ENCODE results near the gene MYLK.

The MYLK gene

DNA sequence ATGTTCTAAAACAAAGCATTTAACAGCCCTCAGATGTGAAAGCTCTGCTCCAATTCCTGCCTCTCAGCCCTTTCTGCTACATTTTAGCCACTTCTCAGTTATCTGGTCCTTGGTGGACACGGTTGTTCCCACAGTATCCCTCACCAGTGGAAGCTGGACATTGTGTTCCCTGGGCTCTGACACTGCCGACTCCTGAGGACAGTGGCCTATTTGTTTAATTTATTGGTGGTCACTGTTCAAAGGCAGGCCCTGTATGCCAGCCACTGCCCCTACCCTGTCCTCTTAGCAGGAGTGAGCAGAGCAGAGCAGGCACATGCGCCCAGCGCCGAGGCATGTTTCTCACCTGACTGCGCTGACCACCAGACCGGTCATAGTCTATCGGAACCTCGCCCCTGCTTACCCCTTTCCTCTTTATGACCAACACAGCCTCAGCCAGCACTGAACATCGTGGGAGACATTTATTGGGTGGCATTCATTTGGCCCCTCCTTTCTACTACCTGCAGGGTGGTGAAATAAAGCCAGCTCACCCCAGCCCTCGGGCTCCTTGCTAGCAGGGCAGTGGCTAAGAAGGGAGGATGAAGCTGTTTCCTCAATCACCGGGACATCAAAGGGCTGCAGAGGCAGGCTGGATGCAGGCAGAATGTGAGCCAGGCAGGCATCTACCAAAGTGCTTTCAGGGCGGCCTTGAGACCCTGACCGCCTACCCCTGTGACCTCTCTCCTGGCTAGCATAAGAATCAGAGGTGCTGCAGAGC lies 245.0 kb downstream of the MYLK start:
- no peak for DNase-seq

DNA sequence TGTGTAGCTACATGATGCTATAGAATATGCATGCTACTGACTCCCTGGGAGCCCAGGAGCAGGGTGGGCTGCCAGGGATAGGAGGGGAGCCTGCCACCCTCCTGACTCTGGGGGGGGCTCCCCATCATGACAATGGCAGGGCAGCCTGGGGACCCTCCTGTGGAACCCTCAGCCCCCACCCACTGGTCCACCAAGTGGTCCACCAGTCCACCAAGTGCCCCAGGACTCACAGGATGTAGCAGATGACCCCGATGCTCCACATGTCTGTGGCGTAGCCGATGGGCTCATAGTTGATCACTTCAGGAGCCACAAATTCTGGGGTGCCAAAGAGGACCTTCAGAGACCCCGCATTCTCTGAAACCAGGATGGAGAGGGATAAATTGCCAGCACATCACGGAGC lies 246.3 kb downstream of the MYLK start:
- DNase-seq, result no peak

DNA sequence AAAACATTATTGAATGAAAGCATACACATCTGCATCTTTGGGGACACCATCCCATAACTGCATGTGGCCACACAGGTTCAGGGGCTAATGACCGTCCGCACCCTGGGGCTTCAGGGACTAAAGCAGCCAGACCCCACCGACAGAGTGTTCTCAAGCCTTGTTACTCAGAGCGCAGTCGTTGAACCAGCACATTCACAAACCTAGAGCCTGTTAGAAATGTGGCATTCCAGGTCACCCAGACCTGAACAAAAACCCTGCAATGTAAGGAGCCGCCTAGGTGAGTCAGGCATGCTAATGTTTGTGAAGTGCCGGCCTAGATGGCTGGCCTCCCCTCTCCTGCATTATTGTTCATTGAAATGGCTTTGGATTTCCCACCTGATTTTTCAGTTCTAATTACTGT lies 247.0 kb downstream of the MYLK start:
- DNase-seq, result no peak

DNA sequence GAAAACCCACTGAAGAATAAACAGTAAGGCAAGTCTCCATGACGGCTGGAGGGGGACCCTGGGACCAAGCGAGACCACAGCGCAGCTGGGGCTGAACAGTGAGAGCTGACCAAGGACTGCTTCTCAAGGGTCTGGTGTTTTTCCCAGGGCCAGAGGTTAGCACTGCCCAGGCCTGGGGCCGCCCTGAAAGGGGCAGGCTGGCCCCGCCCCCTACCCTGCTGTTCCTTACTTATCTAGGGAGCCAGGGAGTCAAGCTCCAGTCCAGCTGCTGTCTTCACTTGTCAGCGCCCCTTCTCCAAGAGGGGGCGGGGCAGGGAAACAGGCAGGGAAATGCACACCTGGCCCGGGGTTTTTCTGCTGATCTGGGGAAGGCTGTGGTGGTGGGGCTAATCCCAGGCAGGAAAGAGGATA lies 247.7 kb downstream of the MYLK start:
- DNase-seq, result no peak

DNA sequence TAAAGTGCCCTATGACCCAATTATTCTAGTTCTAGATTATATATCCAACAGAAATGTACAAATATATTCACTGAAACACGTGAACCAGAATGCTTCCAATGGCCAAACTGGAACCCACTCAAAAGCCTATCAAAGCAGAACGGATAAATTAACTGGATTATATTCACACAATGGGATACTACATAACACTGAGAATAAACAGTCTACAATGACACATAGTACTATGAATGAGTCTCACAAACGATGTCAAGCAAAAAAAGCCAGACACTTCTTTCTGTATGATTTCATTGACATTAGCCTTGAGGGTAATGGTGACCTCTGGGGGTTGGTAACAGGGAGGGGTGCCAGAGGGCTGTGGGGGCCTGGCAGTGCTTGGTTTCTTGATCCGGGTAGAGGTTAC lies 248.4 kb downstream of the MYLK start:
- no peak for DNase-seq

DNA sequence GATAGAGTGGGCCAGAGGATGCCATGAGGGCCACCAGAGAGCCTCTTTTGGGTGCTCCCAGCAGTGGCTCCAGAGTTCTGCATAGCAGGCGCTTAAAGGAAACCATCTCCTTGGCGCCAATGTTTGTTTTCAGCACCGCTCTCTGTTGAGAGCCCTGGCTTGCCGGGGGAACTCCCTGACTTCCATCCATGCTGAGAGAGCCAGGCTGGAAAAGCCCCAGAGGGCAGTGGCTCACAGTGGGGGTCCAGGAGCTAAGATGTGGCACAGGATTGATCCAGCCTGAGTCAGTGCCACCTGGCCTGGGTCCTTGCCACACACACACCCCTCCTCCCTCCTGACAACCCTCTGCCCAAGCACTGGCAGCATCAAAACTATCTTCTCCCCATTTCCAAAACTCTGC lies 248.9 kb downstream of the MYLK start:
- DNase-seq, result no peak

DNA sequence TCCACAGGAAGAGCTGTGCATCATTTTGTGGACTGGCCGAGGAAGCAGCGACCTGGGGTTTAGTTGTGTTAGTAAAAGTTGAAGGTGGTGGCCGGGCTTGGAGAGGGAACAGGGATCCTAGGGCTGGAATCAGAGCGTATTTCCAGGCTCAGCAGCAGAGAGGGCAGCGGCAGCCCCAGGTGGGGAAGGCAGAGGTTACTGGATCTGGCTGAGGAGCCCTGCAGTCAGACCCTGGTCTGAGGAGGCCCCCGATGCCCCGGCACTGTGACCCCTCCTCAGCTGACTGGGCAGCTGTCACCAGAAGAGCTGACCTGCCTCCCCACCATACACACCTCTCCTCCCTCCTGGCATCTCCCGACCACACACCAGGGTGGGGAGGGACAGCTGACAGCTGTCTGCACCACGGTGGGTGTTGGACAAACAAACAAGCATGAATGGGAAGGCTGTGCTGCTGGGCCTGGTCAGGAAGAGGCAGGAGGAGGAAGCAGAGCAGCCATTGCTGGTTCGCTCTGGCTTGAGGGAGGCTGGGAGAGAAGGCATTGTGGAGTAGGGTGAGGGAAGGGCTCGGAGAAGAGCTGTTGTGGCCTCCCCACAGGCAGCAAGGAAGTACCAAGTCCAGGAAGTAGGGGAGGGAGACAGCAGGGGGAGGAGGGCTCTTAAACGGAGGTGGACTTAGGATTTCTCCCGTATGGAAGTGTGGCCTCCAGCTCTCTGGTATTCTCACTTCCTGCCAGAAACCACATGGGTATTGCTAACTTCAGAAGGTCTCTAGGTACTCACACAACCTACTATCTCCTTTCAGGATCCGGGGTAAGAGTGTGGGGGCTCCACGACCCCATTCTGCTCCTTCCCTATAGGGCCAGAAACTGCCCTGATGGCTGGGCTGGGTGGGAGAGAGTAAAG lies 249.7 kb downstream of the MYLK start:
- DNase-seq, result no peak

DNA sequence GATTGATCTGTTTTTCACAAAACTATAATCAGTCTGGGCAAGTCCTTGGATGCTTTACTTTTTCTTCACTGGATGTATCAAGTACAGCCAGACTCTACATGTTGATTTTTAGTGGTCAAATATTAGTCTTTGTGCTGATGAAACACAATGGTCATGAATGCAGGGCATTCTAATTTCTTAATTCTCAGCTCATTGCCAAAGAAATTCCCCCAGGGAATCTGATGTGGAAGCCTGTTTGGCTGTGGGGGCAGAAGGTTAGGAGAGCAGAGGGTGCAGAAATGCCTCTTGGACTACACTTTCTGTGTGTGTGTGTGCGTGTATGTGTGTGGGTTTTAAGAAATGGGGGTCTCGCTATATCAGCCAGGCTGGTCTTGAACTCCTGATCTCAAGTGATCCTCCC lies 250.6 kb downstream of the MYLK start:
- DNase-seq, result no peak

DNA sequence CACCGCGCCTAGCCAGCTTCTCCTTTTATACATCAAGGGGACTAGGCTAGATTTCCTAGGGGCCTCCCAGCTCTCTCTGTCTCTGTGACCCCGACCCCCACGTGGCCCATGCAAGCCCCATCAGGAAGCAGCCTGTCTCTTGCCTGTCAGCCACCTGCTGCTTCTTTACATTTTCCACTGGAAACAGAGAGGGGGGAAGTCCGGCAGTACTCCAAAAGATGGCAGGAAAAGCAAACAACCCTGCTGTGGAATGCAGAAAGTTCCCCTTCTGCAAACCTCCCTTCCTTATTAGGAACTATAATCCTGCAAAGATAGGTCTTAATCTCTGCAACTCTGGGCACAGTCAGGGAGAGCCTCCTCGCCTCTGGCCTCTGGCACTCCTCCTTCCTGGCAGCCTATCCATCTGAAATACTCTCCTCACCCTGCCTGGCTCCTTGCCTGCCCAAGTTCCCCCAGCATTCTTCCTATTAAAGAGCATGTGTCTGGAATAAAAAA lies 251.9 kb downstream of the MYLK start:
- DNase-seq, result peak; percentile 74

DNA sequence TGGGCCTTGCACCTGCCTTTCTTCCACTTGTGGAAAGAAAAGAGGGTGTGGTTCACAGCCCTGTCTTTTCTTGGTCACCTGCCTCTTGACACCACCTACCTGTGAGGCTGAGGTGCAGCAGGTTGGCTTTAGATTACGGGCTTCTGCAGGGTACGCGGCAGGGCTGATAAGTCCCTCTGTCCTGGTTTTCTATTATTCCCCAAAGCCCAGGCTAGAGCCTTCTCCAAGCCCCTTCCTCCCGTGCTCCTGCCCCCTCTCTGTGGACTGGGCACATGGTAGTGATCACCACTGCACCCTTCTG lies 254.4 kb downstream of the MYLK start:
- no peak for DNase-seq

DNA sequence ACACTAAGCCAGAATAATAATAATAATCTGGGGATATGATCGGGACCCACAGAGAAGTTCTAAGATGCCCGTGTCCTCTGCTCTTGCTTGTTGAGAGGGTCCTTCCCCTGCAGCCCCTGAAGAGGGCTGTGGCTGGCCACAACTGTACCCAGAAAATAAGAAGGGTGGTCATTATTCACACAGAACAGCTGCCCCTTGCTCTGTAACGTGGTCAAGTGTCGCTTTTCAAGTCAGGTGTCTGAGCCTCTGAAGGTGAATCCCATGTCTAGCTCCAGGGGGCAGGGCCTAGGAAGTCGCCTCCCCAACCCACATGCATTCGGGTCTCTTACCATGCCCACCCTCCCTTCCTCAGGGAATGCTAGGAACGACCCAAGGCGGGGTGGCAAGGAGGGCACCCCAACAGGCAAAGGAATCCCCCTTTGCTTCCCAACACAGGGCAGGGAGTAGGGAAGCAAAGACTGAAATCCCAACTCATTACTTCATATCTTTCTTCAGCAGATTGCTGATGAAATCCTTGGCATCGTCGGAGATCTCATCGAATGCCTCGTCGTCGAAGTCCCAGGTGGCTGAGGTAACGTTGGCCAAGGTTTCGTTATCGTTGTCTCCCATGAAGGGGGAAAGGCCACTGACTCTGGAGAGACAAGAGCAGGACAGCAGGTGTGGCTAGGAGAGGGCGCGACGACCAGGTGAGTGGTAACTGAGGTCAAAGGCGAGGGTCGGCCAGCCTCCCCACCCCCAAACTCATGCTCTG lies 255.0 kb downstream of the MYLK start:
- DNase-seq, result no peak

DNA sequence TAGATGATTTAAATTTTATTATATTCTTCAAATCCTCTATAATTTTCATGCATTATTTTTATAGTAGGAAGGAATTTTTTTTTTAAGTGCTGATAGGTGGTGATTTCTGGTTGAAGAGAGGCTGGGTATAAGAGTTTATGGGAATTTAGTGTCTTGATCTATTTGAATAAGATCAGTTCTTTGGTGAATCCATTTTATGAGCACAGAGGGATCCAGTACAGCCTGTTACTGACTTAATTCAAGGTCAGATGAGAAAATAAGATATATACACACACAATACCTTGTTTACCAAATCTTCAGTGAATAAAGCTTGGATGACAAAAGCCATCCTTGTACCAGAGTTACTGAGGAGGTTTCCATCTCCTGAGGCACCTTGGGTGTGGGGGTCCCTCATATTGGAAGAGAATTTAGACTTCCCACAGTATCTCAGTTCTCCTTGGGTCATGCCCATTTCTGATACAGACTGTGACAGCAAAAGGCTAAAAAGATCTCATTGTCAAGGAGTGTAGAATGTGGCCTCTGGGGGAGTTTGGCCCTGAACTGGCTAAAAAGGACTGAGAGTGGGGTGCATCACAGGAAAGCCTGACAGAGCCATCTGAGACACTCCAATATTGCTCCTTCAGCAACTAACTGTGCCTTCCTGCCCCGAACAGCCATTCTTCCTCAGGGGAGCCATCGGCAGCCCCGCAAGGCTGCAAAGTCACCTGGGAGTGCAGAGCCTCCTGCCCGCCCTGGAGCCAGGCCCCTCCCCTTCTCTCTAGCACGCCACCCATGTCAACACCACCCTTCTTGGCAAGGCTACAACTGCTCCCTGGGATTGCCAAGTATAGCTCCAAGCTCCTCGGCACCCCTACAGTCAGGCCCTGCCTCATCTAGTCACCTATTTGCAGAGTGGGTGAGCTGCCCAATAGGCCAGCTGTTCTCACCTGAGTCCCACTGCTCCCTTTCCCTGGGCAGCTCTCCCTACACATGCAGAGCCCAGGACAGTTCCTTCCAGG lies 256.2 kb downstream of the MYLK start:
- DNase-seq, result no peak

DNA sequence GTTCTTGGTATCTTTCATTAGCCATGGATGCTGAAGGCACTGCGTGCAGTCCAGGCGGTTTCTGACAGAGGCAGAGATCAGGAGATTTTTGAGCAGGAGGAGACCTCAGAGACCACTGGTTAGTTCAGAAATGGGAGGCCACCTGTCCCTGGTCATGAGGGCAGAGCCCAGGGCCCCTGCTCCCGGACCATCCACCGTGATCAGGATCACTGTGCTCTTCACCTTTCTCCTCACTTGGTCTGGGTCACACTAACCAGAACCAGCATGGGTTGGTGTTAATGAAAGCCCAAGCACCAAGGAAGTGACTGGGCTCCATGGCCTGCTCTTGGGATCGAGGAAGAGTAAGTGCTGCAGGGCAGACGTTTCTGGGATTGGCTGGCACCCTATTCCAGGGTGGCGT lies 257.3 kb downstream of the MYLK start:
- no peak for DNase-seq

DNA sequence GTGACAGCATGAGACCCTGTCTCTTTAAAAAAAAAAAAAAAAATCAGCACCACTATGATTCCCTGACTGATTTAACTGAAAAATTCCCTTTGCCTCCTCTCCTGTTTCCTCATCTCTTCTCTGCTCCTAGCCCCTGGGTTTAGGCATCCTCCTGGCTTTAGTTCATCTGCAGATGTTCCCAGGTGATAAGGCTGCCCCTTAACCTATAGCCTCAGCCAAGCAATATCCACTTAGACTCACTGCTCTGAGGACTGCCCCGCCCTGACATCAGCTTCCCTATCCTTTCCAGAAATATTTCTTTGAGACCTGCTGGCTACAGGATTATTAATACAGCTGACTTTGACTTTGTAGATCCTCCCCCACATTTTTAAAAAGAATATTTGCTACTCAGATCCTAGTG lies 259.8 kb downstream of the MYLK start:
- DNase-seq, result no peak

DNA sequence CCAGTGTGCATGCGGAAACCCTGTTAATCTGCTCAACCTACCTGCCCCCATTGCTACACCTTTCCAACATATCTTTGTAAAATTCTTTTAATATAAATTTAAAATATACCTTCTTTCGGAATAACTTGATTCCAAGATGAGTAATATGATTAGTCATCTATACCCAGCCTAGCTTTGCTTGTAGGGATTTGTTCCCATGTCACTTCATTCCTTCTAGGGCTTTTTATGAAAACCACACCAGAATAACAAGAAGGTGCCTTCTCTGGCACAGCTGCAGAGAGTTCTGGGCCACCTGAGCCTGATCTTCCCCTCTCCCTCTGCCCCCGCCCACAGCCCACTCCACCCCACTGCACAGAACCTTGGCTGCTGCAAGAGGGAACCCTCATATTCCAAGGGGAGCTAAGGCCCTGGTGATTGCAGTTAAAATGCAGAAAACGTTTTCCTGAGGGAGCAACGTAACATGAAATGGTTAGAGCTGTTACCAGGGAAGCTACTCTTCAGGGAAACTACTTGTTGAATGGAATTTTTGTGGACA lies 260.7 kb downstream of the MYLK start:
- no peak for DNase-seq

DNA sequence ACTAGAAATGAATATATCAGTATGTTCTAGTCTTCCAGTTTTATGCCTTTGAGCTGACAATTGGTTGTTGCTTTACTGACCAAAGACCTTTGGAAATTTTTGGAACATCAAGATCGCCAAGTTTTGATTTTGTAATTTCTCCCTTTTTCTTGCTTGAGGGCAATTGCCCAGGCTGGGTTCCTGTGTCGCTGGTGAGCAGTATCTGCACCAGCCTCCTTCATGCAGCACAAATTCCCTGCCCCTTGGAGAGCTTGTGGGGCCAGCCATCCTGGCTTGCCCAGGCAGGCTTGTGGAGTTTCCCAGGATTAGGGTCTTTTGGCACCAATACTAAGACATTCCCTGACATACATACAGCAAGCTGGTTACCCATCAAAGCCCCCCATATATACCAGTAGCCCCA lies 261.4 kb downstream of the MYLK start:
- DNase-seq, result no peak

DNA sequence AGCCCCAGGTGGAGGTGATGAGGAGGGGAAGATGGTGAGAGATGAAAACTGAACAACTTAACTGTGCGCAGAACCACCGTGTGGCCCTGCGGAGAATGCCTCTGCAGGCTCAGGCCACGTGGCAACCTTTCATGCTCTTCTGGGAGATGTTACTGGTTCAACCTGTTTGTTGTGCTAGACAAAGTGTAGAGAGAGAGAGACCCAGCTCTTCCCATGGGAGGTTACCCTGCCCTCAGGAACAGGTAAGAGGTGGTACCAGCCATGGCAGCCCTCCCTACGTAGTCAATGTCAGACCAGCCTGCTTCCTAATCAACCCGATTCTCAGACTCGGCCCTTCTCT lies 262.3 kb downstream of the MYLK start:
- DNase-seq, result no peak

DNA sequence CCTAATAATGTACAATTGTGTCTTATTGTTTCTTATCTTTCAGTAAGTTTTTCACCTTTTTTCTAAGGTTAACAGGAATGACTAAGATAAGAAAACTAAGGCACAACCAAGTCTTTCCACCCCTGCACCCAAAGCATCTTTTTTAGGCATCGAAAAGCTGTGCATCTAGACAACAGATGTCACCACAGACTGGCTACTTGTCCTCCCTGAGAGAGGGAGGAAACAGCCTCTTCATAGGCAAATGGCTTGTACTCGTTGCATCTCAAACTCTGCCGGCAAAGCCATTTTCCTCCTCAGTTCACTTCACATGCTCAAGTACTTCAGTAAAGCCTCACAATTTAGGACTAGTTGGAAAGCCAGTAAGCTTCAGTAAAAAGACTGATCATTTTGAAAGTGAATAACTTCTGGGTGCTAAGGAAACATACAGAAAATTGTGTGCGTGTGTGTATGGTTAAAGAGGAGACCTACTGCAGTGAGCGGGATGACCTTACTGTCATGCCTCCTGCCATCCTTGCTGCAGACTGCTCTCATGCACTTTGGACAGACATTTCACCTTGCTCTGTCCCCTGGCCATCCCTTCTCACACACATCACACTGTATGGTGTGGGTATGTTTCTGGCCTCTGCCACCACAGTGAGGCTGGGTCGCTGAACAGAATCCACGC lies 262.8 kb downstream of the MYLK start:
- no peak for DNase-seq

DNA sequence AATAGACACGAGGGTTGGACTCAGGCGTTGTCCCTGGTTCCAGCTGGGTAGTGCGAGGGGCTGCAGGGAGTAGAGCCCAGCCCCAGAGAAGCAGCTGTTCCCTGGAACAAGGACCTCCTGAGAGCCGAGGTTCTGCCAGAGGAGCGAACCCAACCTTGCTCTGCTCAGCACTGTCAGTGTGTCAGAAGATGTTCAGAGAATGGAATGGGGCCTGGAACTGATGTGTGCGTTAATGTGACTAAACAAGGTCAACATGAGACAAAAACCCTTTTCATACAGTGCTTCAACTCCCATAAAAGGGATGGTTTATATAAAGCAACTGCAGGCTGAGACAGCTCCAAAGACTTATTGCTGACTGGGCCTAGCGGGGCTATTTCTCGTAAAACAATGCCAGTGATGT lies 263.8 kb downstream of the MYLK start:
- no peak for DNase-seq

DNA sequence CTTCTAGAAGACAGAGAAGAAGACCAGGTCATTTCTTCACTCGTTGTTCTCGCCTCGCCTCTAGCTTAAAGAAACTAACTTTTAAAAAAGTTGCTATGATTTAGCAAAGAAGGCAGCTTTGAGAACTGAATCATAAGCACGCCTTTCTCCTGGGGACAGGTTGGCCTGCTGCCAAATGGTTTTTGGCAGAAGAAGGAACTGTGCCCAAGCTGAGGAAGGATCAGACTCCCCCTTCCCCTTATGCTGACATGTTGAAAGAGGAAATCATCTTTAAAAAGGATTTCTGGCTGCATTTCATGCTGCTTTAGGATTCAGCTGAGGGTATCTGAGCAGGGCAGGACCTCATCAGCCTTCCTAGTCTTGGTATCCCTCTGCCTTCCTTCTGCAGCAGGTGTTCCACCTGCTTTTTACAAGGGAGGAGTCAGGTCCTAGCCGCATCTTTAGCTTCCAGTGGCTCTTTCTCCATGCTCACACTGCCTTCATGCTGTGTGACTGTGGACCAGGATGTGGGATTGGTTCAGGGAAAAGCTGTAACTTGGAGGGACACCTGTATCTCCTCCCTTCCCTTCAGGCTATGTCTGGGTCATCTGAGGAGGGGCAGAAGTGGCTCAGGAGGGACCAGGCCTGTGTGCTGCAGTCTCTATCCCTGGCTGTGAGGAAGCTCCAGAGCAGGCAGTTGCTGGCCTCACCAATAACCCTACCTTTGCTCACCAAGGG lies 265.2 kb downstream of the MYLK start:
- DNase-seq, result no peak

All from NCI-H226 (cell line).